HG02884 (cell line): Measurements from ENCODE around the gene CACNA1D.

ENCODE experiments used
- ATAC-seq: cut with Tn5 transposase; IDR thresholded peaks from one replicate; pipeline ENCODE4 v1.9.1; 2021; ENCODE audit warnings: mild to moderate bottlenecking, moderate library complexity; ENCODE audit not compliant: unreplicated experiment

The CACNA1D gene

DNA sequence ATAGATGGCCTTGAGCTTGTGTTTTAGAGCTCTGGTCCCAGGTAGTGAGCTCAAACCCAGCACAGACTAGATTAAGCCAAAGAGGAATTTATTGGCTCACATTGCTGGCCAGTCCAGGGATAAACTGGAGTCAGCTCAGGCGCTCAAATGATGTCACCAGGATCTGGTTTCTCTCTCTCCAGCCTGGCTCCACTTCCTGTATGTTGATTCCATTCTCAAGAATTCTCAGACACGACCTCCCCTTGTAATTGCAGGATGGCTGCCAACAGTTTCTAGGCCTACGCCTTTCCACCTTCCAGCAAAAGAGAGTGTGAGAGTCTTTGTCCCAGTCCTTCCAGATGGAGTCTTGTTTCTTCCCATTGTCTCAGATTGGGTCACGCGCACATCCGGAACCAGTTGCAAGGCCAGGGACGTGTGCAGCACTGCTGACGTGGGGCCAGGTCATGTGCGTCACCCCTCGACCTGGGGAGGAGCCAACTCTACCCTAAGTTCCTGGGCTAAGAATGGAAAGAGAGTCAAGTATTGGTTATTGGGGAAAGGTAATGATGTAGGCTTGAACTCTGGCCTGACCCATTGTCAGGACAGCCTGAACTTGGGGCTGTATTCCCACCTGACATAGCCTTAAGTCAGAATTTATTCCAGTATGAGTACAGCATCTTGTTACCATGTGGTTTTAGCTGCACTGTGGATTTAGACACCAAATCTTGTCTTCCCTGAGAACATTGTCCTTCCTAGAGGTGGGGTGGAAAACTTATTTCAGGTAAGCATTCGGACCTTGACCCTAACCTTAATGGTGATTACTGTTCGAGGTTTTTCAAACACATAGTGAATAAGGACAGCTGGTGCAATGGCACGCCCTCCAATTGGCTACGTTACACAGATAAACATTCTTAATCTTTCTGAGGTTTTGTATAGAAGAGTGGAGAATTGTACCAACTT, 31.6 kb downstream of the CACNA1D start:
- no peak for ATAC-seq

DNA sequence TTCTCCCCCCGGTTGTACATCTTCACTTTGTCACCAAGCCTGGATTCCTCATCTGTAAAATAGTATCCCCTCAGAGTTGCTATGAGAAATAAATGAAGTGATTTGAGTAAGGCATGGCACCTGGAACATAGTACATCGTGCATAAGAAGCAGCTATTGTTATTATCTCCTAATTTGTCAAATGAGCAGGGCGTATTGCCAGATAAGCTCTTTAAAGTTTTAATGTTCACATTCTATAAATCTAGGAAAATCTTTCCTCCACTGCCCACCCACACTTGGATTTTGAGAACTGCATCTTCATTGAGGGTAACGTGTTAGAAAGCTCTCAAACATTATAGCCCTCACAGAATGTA, 32.3 kb downstream of the CACNA1D start:
- ATAC-seq, result no peak

GRCh38 chr3:53530205-53530604, 35.8 kb downstream of the CACNA1D start:
- ATAC-seq, result no peak

DNA sequence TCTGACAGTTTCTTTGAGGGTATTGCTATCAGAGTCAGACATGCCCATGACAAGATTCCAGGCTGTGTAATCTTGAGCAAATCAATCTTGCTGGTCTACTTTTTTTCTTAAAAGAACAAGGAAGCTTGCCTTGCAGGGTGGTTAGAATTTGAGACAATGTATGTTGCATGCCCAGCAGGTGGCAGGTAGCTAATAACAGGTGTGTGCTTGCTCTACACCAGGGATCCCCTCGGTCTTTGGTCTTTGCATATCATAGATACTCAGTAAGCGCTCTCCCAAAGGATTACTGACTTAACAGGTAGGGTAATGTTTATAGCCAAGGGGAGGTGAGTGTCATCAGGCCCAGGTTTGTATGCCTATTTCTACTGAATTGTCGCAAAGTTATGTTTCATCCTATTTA, 37.3 kb downstream of the CACNA1D start:
- ATAC-seq, result no peak

- ATAC-seq, result no peak
Observed at GRCh38 chr3:53533472-53533871, 39.1 kb downstream of the CACNA1D start.

- no peak for ATAC-seq
Observed at GRCh38 chr3:53534216-53534615, 39.8 kb downstream of the CACNA1D start.

- no peak for ATAC-seq
Observed at GRCh38 chr3:53534676-53535400, 40.4 kb downstream of the CACNA1D start.

- no peak for ATAC-seq
Observed at GRCh38 chr3:53536282-53536681, 41.9 kb downstream of the CACNA1D start.

DNA sequence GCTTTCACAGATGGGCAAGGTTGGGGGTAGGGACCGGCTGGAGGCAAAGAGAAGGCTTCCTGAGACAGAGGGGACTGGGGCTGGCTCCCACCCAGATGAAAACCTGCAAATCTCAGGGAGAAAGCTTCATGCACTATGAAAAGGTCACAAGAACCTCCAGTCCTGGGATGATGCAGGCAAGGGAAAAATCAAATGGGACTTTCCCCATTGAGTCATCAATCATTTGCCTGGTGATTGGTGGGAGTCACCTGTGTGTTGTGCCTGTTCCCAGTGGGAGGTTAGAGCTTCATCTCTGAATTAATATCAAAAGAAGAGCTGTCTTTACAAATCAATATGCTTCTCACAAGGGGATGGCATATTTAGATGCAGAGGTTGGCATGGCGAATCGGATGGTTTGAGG, 49.9 kb downstream of the CACNA1D start:
- no peak for ATAC-seq

DNA sequence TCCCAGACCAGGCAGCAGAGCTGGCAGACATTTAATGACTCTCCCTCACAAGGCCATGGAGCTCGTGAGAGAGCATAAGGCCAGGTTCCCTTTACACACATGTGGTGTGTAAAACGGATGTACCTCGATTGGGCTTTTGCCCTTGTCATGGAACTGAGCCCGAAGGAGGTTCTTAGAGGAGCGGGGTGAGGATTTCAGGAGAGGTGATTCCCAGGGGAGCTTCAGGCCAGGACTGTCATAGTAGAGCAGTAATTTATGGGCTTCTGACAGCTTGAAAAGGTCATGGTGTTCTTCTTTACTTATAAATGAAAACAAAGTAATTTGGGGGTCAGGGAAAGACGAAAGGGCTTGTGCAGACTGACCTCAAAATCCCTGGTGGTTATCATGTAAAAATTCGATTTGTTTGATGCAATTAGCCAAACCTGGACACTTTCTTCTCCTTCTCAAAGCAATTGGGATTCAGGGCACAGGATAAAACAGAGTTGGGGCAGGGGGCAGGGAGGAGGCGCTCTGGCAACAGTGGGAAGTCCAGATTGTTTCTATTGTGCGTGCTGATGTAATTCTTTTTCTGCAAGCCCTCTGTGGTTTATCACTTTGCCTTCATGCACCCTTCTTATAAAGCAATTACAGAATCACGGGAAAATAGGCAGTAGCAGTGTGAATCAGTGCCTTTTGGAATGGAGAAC, 51.0 kb downstream of the CACNA1D start:
- no peak for ATAC-seq

DNA sequence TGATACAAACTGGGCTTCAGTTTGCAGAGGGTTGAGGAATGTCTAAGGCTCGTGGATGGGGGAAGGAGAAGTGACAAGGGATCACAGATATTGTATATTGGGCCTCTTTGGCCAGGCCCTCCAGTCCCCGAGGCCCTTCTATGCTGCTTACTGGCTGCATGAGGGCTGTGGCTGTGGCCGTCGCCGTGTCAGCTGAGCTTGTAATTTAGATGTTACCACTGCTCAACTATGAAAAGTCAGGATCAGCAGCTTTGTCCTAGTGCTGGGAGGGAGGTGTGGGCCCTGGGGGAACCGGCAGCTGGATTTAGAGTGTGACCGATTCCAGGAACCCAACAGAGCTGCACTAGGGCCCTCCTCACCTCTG, 51.6 kb downstream of the CACNA1D start:
- no peak for ATAC-seq

DNA sequence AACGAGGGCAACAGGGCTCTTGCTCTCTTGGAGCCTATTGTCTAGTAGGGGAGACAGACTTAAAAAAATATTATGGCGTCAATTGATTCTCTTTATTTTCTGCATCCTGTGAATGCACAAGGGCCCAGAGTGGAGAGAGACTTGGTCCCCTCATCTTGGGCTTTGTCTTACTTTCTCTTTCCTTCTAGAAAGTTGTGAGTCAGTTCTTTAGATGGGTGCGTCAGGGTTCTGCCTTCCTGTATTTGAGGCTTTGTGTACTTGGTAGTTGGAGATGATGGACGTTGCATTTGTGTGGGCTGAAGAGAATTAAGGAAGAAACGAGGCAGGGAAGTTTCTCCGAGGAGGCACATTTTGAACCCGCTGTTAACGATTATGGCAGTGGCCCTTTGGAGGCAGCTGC, 52.9 kb downstream of the CACNA1D start:
- ATAC-seq, result no peak

DNA sequence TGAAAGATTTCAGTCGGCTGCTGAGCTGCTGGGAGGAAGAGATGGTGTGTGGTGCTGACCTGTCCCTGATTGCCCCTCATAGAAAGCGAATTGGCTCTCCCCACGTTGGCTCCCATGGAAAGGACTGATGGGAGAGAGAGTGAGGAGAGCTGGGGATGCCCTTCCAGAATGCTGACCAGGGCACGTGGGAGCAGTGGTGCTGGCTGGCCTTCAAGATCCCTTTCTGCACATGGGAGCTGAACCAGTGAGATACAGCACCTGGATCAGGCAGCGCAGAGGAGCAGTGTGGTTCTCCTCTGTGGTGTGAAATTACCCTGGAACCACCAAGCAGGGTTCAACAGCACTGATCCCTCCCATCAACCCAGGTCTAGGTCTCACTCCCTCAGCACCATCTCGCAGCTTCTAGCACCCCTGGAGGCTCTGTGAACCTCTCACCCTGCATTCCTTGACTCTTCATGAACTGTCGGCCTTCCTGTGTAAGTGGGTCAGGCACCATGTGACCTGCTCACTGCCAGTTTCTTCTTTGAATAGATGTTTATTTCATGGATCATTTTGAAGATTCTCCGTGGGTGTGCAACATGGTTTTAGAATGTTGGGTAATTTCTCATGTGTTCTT, 55.7 kb downstream of the CACNA1D start:
- ATAC-seq, result no peak

DNA sequence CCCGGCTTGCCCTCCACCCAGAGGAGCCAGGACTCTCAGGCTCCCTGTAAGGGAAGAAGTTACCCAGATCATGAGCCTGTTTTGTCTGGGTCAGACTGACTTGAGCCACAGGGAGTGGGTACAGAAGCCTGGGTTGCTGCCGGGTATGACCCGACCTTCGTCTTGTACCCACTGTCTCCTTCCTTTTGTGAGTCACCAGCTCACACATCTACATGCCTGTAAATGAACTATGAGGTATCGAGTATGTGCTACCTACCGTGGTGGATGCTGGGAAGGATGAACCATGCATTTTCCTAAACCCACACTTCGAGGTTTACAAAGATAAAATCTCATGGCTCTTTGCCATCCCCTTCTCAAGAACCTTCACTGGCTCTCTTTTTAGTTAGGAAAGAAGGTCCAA, 56.9 kb downstream of the CACNA1D start:
- ATAC-seq, result no peak

DNA sequence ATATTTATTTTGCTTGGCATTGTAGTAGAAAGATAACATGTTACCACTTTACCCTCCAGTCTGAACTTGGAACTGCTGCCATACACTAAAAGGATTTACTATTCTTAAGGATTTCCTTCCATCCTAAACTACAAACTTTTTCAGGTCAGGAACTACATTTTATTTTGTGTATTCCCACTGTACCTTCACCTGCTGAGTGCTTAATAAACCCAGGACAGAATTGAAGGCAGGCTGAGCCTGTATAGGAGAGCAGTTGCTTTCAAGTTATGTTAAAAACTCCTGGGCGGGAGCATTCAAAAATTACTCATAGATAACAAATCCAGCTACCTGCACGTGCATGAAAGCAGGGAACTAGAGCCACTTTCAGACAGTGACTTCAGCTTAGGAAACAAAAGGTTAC, 58.3 kb downstream of the CACNA1D start:
- ATAC-seq, result no peak

GRCh38 chr3:53553200-53553599, 58.8 kb downstream of the CACNA1D start:
- ATAC-seq, result no peak

GRCh38 chr3:53554559-53555067, 60.2 kb downstream of the CACNA1D start:
- peak; percentile 84 for ATAC-seq

DNA sequence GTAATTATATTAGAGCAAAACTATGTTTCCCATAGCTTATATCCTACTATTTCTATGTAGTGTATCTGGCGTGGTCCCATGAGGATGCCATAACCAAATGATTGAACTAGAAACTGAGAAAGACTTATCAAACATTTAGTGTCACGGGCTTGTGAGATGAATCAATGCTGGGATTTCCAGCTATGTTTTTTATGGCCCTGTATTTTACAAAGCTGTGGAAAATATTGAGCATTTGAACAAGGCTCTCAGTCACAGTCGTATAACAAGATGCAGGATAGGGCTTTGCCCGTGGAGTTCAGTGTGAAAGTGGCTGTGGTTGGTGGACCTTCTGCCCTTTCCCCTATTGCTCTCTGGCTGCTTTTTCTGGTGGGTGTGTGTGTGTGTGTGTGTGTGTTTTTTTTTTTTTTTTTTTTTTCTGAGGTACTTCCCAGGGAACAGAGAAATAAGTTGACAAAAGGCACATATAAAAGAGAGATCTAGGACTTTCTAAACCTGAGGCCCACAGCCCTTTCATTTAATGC, 60.7 kb downstream of the CACNA1D start:
- ATAC-seq, result peak; percentile 63

- no peak for ATAC-seq
Observed at GRCh38 chr3:53566461-53567145, 72.2 kb downstream of the CACNA1D start.

GRCh38 chr3:53570081-53570480, 75.7 kb downstream of the CACNA1D start:
- no peak for ATAC-seq
